HG03135 (cell line): ENCODE data around the gene MMP2.

Source experiments
- ATAC-seq: cut with Tn5 transposase; IDR thresholded peaks from one replicate; pipeline ENCODE4 v1.9.1; 2021; ENCODE audit warnings: mild to moderate bottlenecking, moderate library complexity; ENCODE audit not compliant: unreplicated experiment

MMP2 gene

GRCh38 chr16:55468352-55468990, 10.5 kb upstream of the MMP2 start:
- ATAC-seq: no peak

- no peak for ATAC-seq
Observed at GRCh38 chr16:55469821-55470532, 9.0 kb upstream of the MMP2 start.

- ATAC-seq: no peak
Observed at GRCh38 chr16:55470533-55471371, 8.2 kb upstream of the MMP2 start.

GRCh38 chr16:55471448-55472097, 7.4 kb upstream of the MMP2 start:
- no peak for ATAC-seq

GRCh38 chr16:55473587-55473986, 5.4 kb upstream of the MMP2 start:
- no peak for ATAC-seq

- ATAC-seq: no peak
Observed at GRCh38 chr16:55474821-55475220, 4.2 kb upstream of the MMP2 start.

GRCh38 chr16:55475919-55476318, 3.1 kb upstream of the MMP2 start:
- no peak for ATAC-seq

GRCh38 chr16:55476625-55477533, 2.1 kb upstream of the MMP2 start:
- ATAC-seq: no peak

GRCh38 chr16:55477736-55478135, 1.3 kb upstream of the MMP2 start:
- no peak for ATAC-seq

- no peak for ATAC-seq
Observed at GRCh38 chr16:55479430-55480140, 587 bp downstream of the MMP2 start.

- ATAC-seq: no peak
Observed at GRCh38 chr16:55480228-55480655, 1.2 kb downstream of the MMP2 start.

GRCh38 chr16:55481023-55481422, 2.0 kb downstream of the MMP2 start:
- ATAC-seq: no peak

- no peak for ATAC-seq
Observed at GRCh38 chr16:55482056-55482455, 3.1 kb downstream of the MMP2 start.

GRCh38 chr16:55487048-55487803, 8.2 kb downstream of the MMP2 start:
- no peak for ATAC-seq

GRCh38 chr16:55488306-55488705, 9.3 kb downstream of the MMP2 start:
- ATAC-seq: no peak

- no peak for ATAC-seq
Observed at GRCh38 chr16:55489119-55489955, 10.3 kb downstream of the MMP2 start.

- no peak for ATAC-seq
Observed at GRCh38 chr16:55489956-55490265, 10.9 kb downstream of the MMP2 start.

GRCh38 chr16:55490301-55490700, 11.3 kb downstream of the MMP2 start:
- no peak for ATAC-seq
